AG09319 (cell line): ENCODE measurements around the gene CDC42EP3.

ENCODE experiments used
- DNase-seq: peaks from one replicate; pipeline ENCODE4 v3.0.0-alpha.2; 2010; ENCODE audit warnings: low read depth; ENCODE audit errors: extremely low read depth
- CTCF ChIP-seq: IDR thresholded peaks from 2 replicates; pipeline ENCODE4 v1.5.1; 2011; ENCODE audit warnings: low read depth, mild to moderate bottlenecking, inconsistent platforms, low read length, moderate library complexity

CDC42EP3 gene

GRCh38 chr2:37630776-37631175, 40.7 kb downstream of the CDC42EP3 start:
- no peak for DNase-seq
- TF ChIP-seq CTCF, result no peak

DNA sequence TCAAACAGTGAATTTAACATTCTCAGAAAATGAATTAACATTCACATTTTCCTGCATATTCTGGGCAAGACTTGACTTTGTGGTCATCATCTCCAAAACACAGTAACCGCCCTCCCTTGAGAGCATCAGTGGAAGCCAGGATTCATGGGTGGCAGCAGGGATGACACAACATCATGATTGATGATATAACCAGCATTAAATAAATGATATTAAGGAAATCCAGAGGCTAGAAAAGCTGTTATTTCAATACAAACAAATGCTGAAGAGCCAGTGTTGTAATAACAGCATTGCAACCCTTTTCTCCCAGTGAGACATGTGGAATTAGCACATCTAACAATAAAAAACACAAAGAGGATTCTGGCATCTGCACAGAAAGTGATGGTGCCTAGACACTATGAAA, 41.1 kb downstream of the CDC42EP3 start:
- no peak for DNase-seq
- TF ChIP-seq CTCF, result no peak

DNA sequence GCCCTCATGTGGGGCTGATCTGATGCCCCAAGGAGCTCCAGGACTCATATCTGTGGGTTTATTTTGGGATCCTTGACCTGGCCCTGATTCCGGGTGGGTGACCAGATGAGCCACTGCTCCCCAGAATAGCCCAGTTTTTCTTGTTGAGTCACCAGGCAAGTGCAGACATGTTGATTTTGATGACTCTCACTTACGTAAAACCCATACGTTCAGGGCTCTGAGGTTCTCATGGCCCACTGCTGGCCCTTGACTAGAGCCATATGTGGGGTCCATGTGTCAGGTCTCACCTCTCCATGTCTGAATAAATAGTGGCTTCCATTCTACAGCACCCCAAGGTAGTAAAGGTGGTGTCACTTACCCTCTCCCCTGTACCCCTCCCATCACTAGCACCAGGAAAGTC, 41.9 kb downstream of the CDC42EP3 start:
- TF ChIP-seq CTCF, result no peak

DNA sequence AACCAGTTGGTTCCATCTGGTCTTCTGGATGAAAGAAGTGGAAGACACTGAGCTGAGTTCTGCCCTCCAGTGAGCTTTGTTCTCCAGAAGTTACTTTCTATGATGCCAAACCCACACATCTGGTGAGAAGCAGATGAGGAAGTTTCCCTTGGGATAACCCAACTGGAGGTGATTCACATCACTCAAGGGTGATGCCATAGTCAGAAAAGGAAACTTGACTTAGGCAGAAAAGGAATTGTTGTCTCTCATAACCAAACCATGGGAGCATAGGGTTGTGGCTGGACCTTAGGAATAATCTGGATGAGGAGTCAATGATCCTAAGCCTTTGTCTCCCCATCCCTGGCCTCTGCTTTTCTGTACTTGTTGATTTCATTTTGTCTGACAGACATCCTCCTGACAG, 43.7 kb downstream of the CDC42EP3 start:
- DNase-seq, result no peak
- no peak for TF ChIP-seq CTCF

More for the DNA sequence above, 41.9 kb downstream of the CDC42EP3 start:
- DNase-seq, result no peak

DNA sequence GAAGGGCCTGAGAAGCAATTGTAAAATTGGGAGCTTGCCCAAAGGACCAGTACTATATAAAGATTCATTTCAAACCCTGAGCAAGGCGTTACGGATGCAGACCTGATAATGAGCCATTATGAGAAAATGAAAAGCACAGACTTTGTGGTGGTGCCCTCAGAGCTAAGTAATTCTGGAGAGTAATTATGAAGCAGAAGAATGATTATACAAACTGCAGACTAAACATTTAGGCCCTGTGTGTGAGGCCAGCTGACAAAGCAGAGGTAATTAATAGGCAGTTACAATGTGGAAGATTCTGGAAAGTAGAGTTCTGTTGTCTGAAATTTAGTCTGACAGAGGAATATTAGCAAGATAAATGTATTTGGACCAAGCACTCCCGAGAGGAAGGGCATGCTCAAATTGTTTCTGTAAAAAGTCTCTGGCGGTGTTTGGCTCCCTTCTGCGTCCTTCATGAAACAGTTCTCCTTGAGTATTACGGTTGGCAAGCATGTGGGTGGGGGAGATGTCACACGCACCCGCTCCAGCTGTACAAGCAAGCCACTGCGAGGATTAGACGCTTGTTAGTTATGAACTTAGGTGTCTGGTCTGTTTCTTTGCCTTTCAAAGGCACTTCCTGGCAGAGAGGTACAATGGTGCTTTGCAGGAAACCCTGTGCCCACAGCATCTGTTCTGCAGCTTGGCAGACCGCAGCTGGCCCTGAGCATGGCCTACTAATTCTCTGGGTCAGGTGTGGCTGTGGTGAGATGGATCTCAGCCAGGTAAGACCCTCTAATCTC, 45.5 kb downstream of the CDC42EP3 start:
- no peak for DNase-seq

GRCh38 chr2:37625156-37625555, 46.3 kb downstream of the CDC42EP3 start:
- TF ChIP-seq CTCF, result no peak
- no peak for DNase-seq

More for the DNA sequence above, 45.5 kb downstream of the CDC42EP3 start:
- TF ChIP-seq CTCF, result no peak

GRCh38 chr2:37623971-37624900, 47.2 kb downstream of the CDC42EP3 start:
- DNase-seq, result no peak
- no peak for TF ChIP-seq CTCF
